Measurements from ENCODE around the gene HLF. TPM values are rescaled to one million over a fixed set of nuclear protein-coding genes. Genes with fewer than 3 reads are reported as not detected.
A peak's percentile ranks its signal among the peaks of the same experiment; 100 is the strongest.

Gene HLF
- polyA plus RNA-seq, 4 donors: 0.31 to 2.3 (median 0.61) TPM

GRCh38 chr17:55228683-55229192 is 36.0 kb upstream of the HLF start:
- H3K4me1 ChIP-seq (ENCODE audit: control insufficient read depth in 3 of 3, insufficient read depth in 2 of 3, low read depth in 1 of 3, low read length in 2 of 3): no peaks in the 10 kb centered on the region
- H3K27me3 ChIP-seq (ENCODE audit: control insufficient read depth in 3 of 3, insufficient read depth in 3 of 3, low read length in 3 of 3): peaks cover 0 to 3% (median 0%) of the 10 kb centered on the region in 3 donors
- no peaks in the 10 kb centered on the region for H3K9me3 ChIP-seq (ENCODE audit: control insufficient read depth in 2 of 2, insufficient read depth in 1 of 2, low read depth in 1 of 2, low read length in 1 of 2)
- no peak overlapping the region for H3K4me3 ChIP-seq (ENCODE audit: low read depth in 1 of 3, low read length in 3 of 3)
- DNase-seq: no peak
- no peak overlapping the region for H3K27ac ChIP-seq (ENCODE audit: low read depth in 1 of 3, low read length in 2 of 3)
- WGBS, 3 donors: 63 to 75% (median 74%) methylated on average over 6 of the region's 6 CpGs
- FAIRE-seq: no peak
- no peaks in the 10 kb centered on the region for H3K36me3 ChIP-seq (ENCODE audit: control insufficient read depth in 3 of 3, insufficient read depth in 2 of 3, low read depth in 1 of 3, low read length in 3 of 3)

GRCh38 chr17:55229276-55229675 is 35.5 kb upstream of the HLF start:
- no peak for DNase-seq
- Histone ChIP-seq H3K4me1 (ENCODE audit: control insufficient read depth in 3 of 3, insufficient read depth in 2 of 3, low read depth in 1 of 3, low read length in 2 of 3) (no peaks in the 10 kb centered on the region), H3K9me3 (ENCODE audit: control insufficient read depth in 2 of 2, insufficient read depth in 1 of 2, low read depth in 1 of 2, low read length in 1 of 2) (no peaks in the 10 kb centered on the region), H3K27me3 (ENCODE audit: control insufficient read depth in 3 of 3, insufficient read depth in 3 of 3, low read length in 3 of 3) (peaks cover 0 to 3% (median 0%) of the 10 kb centered on the region in 3 donors), H3K4me3 (ENCODE audit: low read depth in 1 of 3, low read length in 3 of 3) (no peak overlapping the region), H3K27ac (ENCODE audit: low read depth in 1 of 3, low read length in 2 of 3) (no peak overlapping the region), H3K36me3 (ENCODE audit: control insufficient read depth in 3 of 3, insufficient read depth in 2 of 3, low read depth in 1 of 3, low read length in 3 of 3) (no peaks in the 10 kb centered on the region)
- FAIRE-seq: no peak
- WGBS, 3 donors: 61 to 94% (median 74%) methylated on average over 2 of the region's 2 CpGs

GRCh38 chr17:55230716-55231115 is 34.0 kb upstream of the HLF start:
- no peak overlapping the region for H3K27ac ChIP-seq (ENCODE audit: low read depth in 1 of 3, low read length in 2 of 3)
- 83 to 89% (median 88%) methylated on average over 1 of the region's 1 CpG for WGBS, 3 donors

GRCh38 chr17:55233840-55234239 is 30.9 kb upstream of the HLF start:
- Histone ChIP-seq H3K4me3 (ENCODE audit: low read depth in 1 of 3, low read length in 3 of 3) (no peak overlapping the region), H3K4me1 (ENCODE audit: control insufficient read depth in 3 of 3, insufficient read depth in 2 of 3, low read depth in 1 of 3, low read length in 2 of 3) (peaks cover 0 to 2% (median 0%) of the 10 kb centered on the region in 3 donors), H3K9me3 (ENCODE audit: control insufficient read depth in 2 of 2, insufficient read depth in 1 of 2, low read depth in 1 of 2, low read length in 1 of 2) (no peaks in the 10 kb centered on the region), H3K36me3 (ENCODE audit: control insufficient read depth in 3 of 3, insufficient read depth in 2 of 3, low read depth in 1 of 3, low read length in 3 of 3) (no peaks in the 10 kb centered on the region), H3K27me3 (ENCODE audit: control insufficient read depth in 3 of 3, insufficient read depth in 3 of 3, low read length in 3 of 3) (no peaks in the 10 kb centered on the region), H3K27ac (ENCODE audit: low read depth in 1 of 3, low read length in 2 of 3) (no peak overlapping the region)
- DNase-seq (no peak), FAIRE-seq (no peak)
- 81 to 86% (median 81%) methylated on average over 3 of the region's 3 CpGs for WGBS, 3 donors

More at GRCh38 chr17:55230716-55231115, 34.0 kb upstream of the HLF start:
- no peaks in the 10 kb centered on the region for H3K4me1 ChIP-seq (ENCODE audit: control insufficient read depth in 3 of 3, insufficient read depth in 2 of 3, low read depth in 1 of 3, low read length in 2 of 3)
- FAIRE-seq (no peak), DNase-seq (no peak)
- H3K9me3 ChIP-seq (ENCODE audit: control insufficient read depth in 2 of 2, insufficient read depth in 1 of 2, low read depth in 1 of 2, low read length in 1 of 2): no peaks in the 10 kb centered on the region
- no peaks in the 10 kb centered on the region for H3K36me3 ChIP-seq (ENCODE audit: control insufficient read depth in 3 of 3, insufficient read depth in 2 of 3, low read depth in 1 of 3, low read length in 3 of 3)
- no peak overlapping the region for H3K4me3 ChIP-seq (ENCODE audit: low read depth in 1 of 3, low read length in 3 of 3)
- H3K27me3 ChIP-seq (ENCODE audit: control insufficient read depth in 3 of 3, insufficient read depth in 3 of 3, low read length in 3 of 3): peaks cover 0 to 3% (median 0%) of the 10 kb centered on the region in 3 donors

GRCh38 chr17:55236316-55236715 is 28.4 kb upstream of the HLF start:
- WGBS, 3 donors: 69 to 89% (median 74%) methylated on average over 2 of the region's 2 CpGs
- no peaks in the 10 kb centered on the region for H3K27me3 ChIP-seq (ENCODE audit: control insufficient read depth in 3 of 3, insufficient read depth in 3 of 3, low read length in 3 of 3)
- H3K9me3 ChIP-seq (ENCODE audit: control insufficient read depth in 2 of 2, insufficient read depth in 1 of 2, low read depth in 1 of 2, low read length in 1 of 2): no peaks in the 10 kb centered on the region
- FAIRE-seq (no peak), DNase-seq (no peak)
- H3K36me3 ChIP-seq (ENCODE audit: control insufficient read depth in 3 of 3, insufficient read depth in 2 of 3, low read depth in 1 of 3, low read length in 3 of 3): no peaks in the 10 kb centered on the region
- H3K4me3 ChIP-seq (ENCODE audit: low read depth in 1 of 3, low read length in 3 of 3): no peak overlapping the region
- no peak overlapping the region for H3K27ac ChIP-seq (ENCODE audit: low read depth in 1 of 3, low read length in 2 of 3)
- H3K4me1 ChIP-seq (ENCODE audit: control insufficient read depth in 3 of 3, insufficient read depth in 2 of 3, low read depth in 1 of 3, low read length in 2 of 3): peaks cover 0 to 5% (median 0%) of the 10 kb centered on the region in 3 donors

- peak; percentile 4 to 5 for DNase-seq
- Histone ChIP-seq H3K27ac (ENCODE audit: low read depth in 1 of 3, low read length in 2 of 3) (no peak overlapping the region), H3K27me3 (ENCODE audit: control insufficient read depth in 3 of 3, insufficient read depth in 3 of 3, low read length in 3 of 3) (no peaks in the 10 kb centered on the region), H3K4me3 (ENCODE audit: low read depth in 1 of 3, low read length in 3 of 3) (no peak overlapping the region), H3K9me3 (ENCODE audit: control insufficient read depth in 2 of 2, insufficient read depth in 1 of 2, low read depth in 1 of 2, low read length in 1 of 2) (no peaks in the 10 kb centered on the region), H3K36me3 (ENCODE audit: control insufficient read depth in 3 of 3, insufficient read depth in 2 of 3, low read depth in 1 of 3, low read length in 3 of 3) (no peaks in the 10 kb centered on the region), H3K4me1 (ENCODE audit: control insufficient read depth in 3 of 3, insufficient read depth in 2 of 3, low read depth in 1 of 3, low read length in 2 of 3) (peaks cover 0 to 5% (median 0%) of the 10 kb centered on the region in 3 donors)
- 43 to 58% (median 47%) methylated on average over 6 of the region's 6 CpGs for WGBS, 3 donors
- FAIRE-seq: no peak
Observed at GRCh38 chr17:55237268-55237667, 27.5 kb upstream of the HLF start.

GRCh38 chr17:55237841-55238178 is 26.9 kb upstream of the HLF start:
- FAIRE-seq: no peak
- Histone ChIP-seq H3K4me3 (ENCODE audit: low read depth in 1 of 3, low read length in 3 of 3) (peak overlapping the region in 2 of 3 donors; percentile 22 to 43), H3K27ac (ENCODE audit: low read depth in 1 of 3, low read length in 2 of 3) (peak overlapping the region in 2 of 3 donors; percentile 43 to 44)

GRCh38 chr17:55238179-55238930 is 26.4 kb upstream of the HLF start:
- peaks cover 0 to 2% (median 0%) of the 10 kb centered on the region in 3 donors for H3K27me3 ChIP-seq (ENCODE audit: control insufficient read depth in 3 of 3, insufficient read depth in 3 of 3, low read length in 3 of 3)
- no peaks in the 10 kb centered on the region for H3K9me3 ChIP-seq (ENCODE audit: control insufficient read depth in 2 of 2, insufficient read depth in 1 of 2, low read depth in 1 of 2, low read length in 1 of 2)
- peak; percentile 95 for DNase-seq
- no peaks in the 10 kb centered on the region for H3K36me3 ChIP-seq (ENCODE audit: control insufficient read depth in 3 of 3, insufficient read depth in 2 of 3, low read depth in 1 of 3, low read length in 3 of 3)
- peak overlapping the region; percentile 6 to 77 (median 44) for H3K27ac ChIP-seq (ENCODE audit: low read depth in 1 of 3, low read length in 2 of 3)
- H3K4me1 ChIP-seq (ENCODE audit: control insufficient read depth in 3 of 3, insufficient read depth in 2 of 3, low read depth in 1 of 3, low read length in 2 of 3): peaks cover 0 to 5% (median 0%) of the 10 kb centered on the region in 3 donors
- FAIRE-seq: no peak
- peak overlapping the region in 2 of 3 donors; percentile 43 to 54 for H3K4me3 ChIP-seq (ENCODE audit: low read depth in 1 of 3, low read length in 3 of 3)
- WGBS, 3 donors: 0 to 1% (median 1%) methylated on average over 58 to 68 of the region's 68 CpGs

More at GRCh38 chr17:55237841-55238178, 26.9 kb upstream of the HLF start:
- Histone ChIP-seq H3K4me1 (ENCODE audit: control insufficient read depth in 3 of 3, insufficient read depth in 2 of 3, low read depth in 1 of 3, low read length in 2 of 3) (peaks cover 0 to 5% (median 0%) of the 10 kb centered on the region in 3 donors), H3K9me3 (ENCODE audit: control insufficient read depth in 2 of 2, insufficient read depth in 1 of 2, low read depth in 1 of 2, low read length in 1 of 2) (no peaks in the 10 kb centered on the region), H3K27me3 (ENCODE audit: control insufficient read depth in 3 of 3, insufficient read depth in 3 of 3, low read length in 3 of 3) (no peaks in the 10 kb centered on the region), H3K36me3 (ENCODE audit: control insufficient read depth in 3 of 3, insufficient read depth in 2 of 3, low read depth in 1 of 3, low read length in 3 of 3) (no peaks in the 10 kb centered on the region)
- WGBS, 3 donors: 27 to 41% (median 36%) methylated on average over 6 of the region's 6 CpGs
- DNase-seq: no peak
